Measurements from ENCODE around the gene ATP6V1E1. TPM values are rescaled to one million over a fixed set of nuclear protein-coding genes. Genes with fewer than 3 reads are reported as not detected.

Gene ATP6V1E1
- total and polyA plus RNA-seq, 10 of the 15 experiments (the other 5 are each of a cell fraction or from before 2014, with no cell fraction given), result 66.7 to 128 (median 87.9) TPM

- H3K79me2 ChIP-seq (ENCODE audit: control insufficient read depth, insufficient read depth, low read length), result no peaks in the 10 kb centered on the region
- SMC1A ChIA-PET (ENCODE audit: uncharacterized antibody, unreplicated experiment), result interaction anchor here (0.5 to 1.0 kb wide), 3 partner anchors 43 to 170 kb away, joined by 3 read pairs; no protein-coding TSS in a partner anchor
- BruUV-seq (replicated peaks), result no TSS peak
- intact Hi-C loops (cut with micrococcal nuclease; ENCODE audit: unreplicated experiment), result no loop called here
- H3K27me3 ChIP-seq (replicated peaks in 1 of 2; ENCODE audit: control insufficient read depth in 2 of 2, insufficient read depth in 2 of 2, low read length in 1 of 2), result no peaks in the 10 kb centered on the region; a peak in 1 of 4 replicates
- no peak for ATAC-seq
- no peaks in the 10 kb centered on the region for H3K4me1 ChIP-seq (ENCODE audit: control insufficient read depth, insufficient read depth, low read length)
- no peak within 1 kb of the TSS for H3K4me2 ChIP-seq (ENCODE audit: control insufficient read depth, insufficient read depth)
- no peaks in the 10 kb centered on the region for H4K20me1 ChIP-seq (ENCODE audit: control insufficient read depth, insufficient read depth)
- H3K36me3 ChIP-seq (ENCODE audit: control insufficient read depth in 2 of 2, insufficient read depth in 2 of 2, low read length in 1 of 2), result no peaks in the 10 kb centered on the region
- POLR2A ChIA-PET, result no interaction called here
- no peak within 1 kb of the TSS for H3K4me3 ChIP-seq
- CTCF ChIA-PET, result no interaction called here
- no peaks in the 10 kb centered on the region for H3K9me3 ChIP-seq (replicated peaks; ENCODE audit: control insufficient read depth, insufficient read depth, low read length)
- TF ChIP-seq NR2C1 (IDR thresholded peaks at IDR 0.05), result no peak
- TF ChIP-seq EED (IDR thresholded peaks at IDR 0.05; ENCODE audit: low read depth), result no peak
- TF ChIP-seq RBBP5 (conservative IDR thresholded peaks at IDR 0.05), result no peak
- in situ Hi-C loops (cut with MboI), result no loop called here
- no peak within 1 kb of the TSS for H3K27ac ChIP-seq (ENCODE audit: control insufficient read depth, insufficient read depth)
- WGBS (ENCODE audit: insufficient coverage, insufficient replicate concordance, low lambda C conversion rate, missing lambda C conversion rate), result 30% methylated on average over 17 of the region's 17 CpGs
- DNase-seq (ENCODE audit: low read depth, low spot score), result no peak
- H3K9ac ChIP-seq (ENCODE audit: control insufficient read depth, insufficient read depth, low read length), result no peak within 1 kb of the TSS
- RAD21 ChIA-PET (ENCODE audit: unreplicated experiment), result no interaction called here
- no peak within 1 kb of the TSS for H2AFZ ChIP-seq (ENCODE audit: control insufficient read depth, low read depth, low read length)
- FAIRE-seq, result no peak
Measured at GRCh38 chr22:17562906-17563870, 65.4 kb downstream of the ATP6V1E1 start, which contains the start of gene SLC25A18. SLC25A18 (plus strand) TSS chr22:17563498; CDS start chr22:17579945, 16,447 bp downstream.

GRCh38 chr22:17559188-17559587 is 69.4 kb downstream of the ATP6V1E1 start:
- POLR2A ChIA-PET, result interaction anchor here (0.5 to 0.6 kb wide), 2 partner anchors 33 to 151 kb away, joined by 4 read pairs; no protein-coding TSS in a partner anchor
- in situ Hi-C loops (cut with MboI), result no loop called here
- no peak overlapping the region for H3K4me2 ChIP-seq (ENCODE audit: control insufficient read depth, insufficient read depth)
- no peaks in the 10 kb centered on the region for H3K79me2 ChIP-seq (ENCODE audit: control insufficient read depth, insufficient read depth, low read length)
- FAIRE-seq (no peak), ATAC-seq (no peak), DNase-seq (ENCODE audit: low read depth, low spot score) (no peak)
- WGBS (ENCODE audit: insufficient coverage, insufficient replicate concordance, low lambda C conversion rate, missing lambda C conversion rate), result 82% methylated on average over 10 of the region's 10 CpGs
- RAD21 ChIA-PET (ENCODE audit: unreplicated experiment), result interaction anchor here (0.9 to 2.1 kb wide), 16 partner anchors 35 to 519 kb away, joined by 3 to 13 read pairs (median 4); partner anchors contain the start of genes BCL2L13 and PEX26
- no peaks in the 10 kb centered on the region for H3K36me3 ChIP-seq (ENCODE audit: control insufficient read depth in 2 of 2, insufficient read depth in 2 of 2, low read length in 1 of 2)
- no TSS peak for BruUV-seq (replicated peaks)
- no peak overlapping the region for H3K27ac ChIP-seq (ENCODE audit: control insufficient read depth, insufficient read depth)
- no peak overlapping the region for H3K9ac ChIP-seq (ENCODE audit: control insufficient read depth, insufficient read depth, low read length)
- H3K27me3 ChIP-seq (replicated peaks in 1 of 2; ENCODE audit: control insufficient read depth in 2 of 2, insufficient read depth in 2 of 2, low read length in 1 of 2), result no peaks in the 10 kb centered on the region; a peak in 1 of 4 replicates
- H4K20me1 ChIP-seq (ENCODE audit: control insufficient read depth, insufficient read depth), result no peaks in the 10 kb centered on the region
- no peak overlapping the region for H3K4me3 ChIP-seq
- TF ChIP-seq SRF (IDR thresholded peaks at IDR 0.05; ENCODE audit: low read depth in 2 of 2, low read length in 2 of 2) (no peak), FOS (IDR thresholded peaks at IDR 0.05; ENCODE audit: borderline replicate concordance, extremely low read depth, insufficient read length) (no peak), SP1 (IDR thresholded peaks at IDR 0.05; ENCODE audit: low read depth, low read length) (no peak), SMAD1 (IDR thresholded peaks at IDR 0.05; ENCODE audit: low read depth, partially characterized antibody) (no peak), ZNF24 (IDR thresholded peaks at IDR 0.05) (no peak), CHD1 (IDR thresholded peaks at IDR 0.05; ENCODE audit: low read depth, low read length) (no peak), SUZ12 (IDR thresholded peaks at IDR 0.05; ENCODE audit: unreplicated experiment) (no peak), ZBTB40 (IDR thresholded peaks at IDR 0.05; ENCODE audit: borderline replicate concordance) (no peak), ZNF622 (IDR thresholded peaks at IDR 0.05) (no peak), GATAD2B (conservative IDR thresholded peaks at IDR 0.05; ENCODE audit: low read depth) (no peak)
- CTCF ChIA-PET, result interaction anchor here (1.0 to 3.4 kb wide), 21 partner anchors 11 to 517 kb away, joined by 3 to 32 read pairs (median 4); no protein-coding TSS in a partner anchor
- SMC1A ChIA-PET (ENCODE audit: uncharacterized antibody, unreplicated experiment), result interaction anchor here (0.9 to 1.8 kb wide), 6 partner anchors 11 to 517 kb away, joined by 3 to 9 read pairs (median 4); no protein-coding TSS in a partner anchor
- no peak overlapping the region for H2AFZ ChIP-seq (ENCODE audit: control insufficient read depth, low read depth, low read length)
- H3K9me3 ChIP-seq (replicated peaks; ENCODE audit: control insufficient read depth, insufficient read depth, low read length), result no peaks in the 10 kb centered on the region
- no peaks in the 10 kb centered on the region for H3K4me1 ChIP-seq (ENCODE audit: control insufficient read depth, insufficient read depth, low read length)
- intact Hi-C loops (cut with micrococcal nuclease; ENCODE audit: unreplicated experiment), result loop anchor here (5.0 kb wide), 4 partner anchors 168 to 518 kb away; partner anchors contain the start of gene PEX26

All from GM12878 (cell line).